ENCODE data around the gene KRT14.

Gene KRT14

DNA sequence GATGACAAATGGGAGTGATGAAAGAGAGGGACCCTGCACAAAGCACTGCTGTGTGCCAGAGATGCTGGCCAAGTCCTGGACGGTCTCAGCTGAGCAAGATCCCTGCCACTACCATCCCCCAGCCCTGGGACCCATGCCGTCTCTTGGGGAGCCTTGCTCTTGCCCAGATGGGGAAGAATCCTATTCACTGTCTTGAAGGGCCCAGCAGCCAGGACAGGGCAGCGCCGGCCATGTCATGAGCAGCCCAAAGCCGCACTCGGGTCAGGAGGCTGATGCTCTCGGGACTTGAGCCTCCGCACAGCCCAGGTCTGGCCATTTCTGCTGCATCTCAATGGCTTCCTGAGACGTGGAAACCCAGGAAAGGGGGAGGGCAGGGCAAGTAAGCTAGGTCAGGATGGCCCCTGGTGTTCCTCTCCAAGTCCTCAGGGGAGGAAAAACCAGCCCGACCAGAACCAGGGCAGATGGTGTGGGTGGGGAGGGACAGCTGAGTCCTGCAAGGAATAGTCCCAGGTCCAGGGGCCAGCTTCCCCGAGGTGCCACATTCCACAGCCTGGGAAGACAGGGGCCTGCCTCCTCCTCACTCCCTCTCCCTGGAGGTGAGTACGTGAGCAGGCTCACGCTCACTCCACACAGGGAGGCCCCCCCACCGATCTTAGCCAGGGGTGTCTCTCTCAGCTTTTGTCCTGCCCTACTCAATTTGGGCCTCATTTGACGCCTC lies 50.8 kb downstream of the KRT14 start:
- H3K27ac Mint-ChIP-seq: peak overlapping the region in 2 of 3 experiments; percentile 24 to 50
- peaks cover 39% of the 10 kb centered on the region for H3K27me3 Mint-ChIP-seq (ENCODE audit: low read depth)
- no peaks in the 10 kb centered on the region for H3K9me3 Mint-ChIP-seq
- TF ChIP-seq, protein P1, sequence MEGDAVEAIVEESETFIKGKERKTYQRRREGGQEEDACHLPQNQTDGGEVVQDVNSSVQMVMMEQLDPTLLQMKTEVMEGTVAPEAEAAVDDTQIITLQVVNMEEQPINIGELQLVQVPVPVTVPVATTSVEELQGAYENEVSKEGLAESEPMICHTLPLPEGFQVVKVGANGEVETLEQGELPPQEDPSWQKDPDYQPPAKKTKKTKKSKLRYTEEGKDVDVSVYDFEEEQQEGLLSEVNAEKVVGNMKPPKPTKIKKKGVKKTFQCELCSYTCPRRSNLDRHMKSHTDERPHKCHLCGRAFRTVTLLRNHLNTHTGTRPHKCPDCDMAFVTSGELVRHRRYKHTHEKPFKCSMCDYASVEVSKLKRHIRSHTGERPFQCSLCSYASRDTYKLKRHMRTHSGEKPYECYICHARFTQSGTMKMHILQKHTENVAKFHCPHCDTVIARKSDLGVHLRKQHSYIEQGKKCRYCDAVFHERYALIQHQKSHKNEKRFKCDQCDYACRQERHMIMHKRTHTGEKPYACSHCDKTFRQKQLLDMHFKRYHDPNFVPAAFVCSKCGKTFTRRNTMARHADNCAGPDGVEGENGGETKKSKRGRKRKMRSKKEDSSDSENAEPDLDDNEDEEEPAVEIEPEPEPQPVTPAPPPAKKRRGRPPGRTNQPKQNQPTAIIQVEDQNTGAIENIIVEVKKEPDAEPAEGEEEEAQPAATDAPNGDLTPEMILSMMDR (IDR thresholded peaks at IDR 0.05; ENCODE audit: unreplicated experiment in 3 of 3): no peak
- peaks cover 25% of the 10 kb centered on the region for H3K4me1 Mint-ChIP-seq
- no peak overlapping the region for H3K4me3 Mint-ChIP-seq
- no peaks in the 10 kb centered on the region for H3K36me3 Mint-ChIP-seq (ENCODE audit: low read depth)

GRCh38 chr17:41534899-41535546 lies 51.7 kb downstream of the KRT14 start:
- H3K4me3 Mint-ChIP-seq: no peak overlapping the region
- TF ChIP-seq, protein P1 (IDR thresholded peaks at IDR 0.05; ENCODE audit: unreplicated experiment in 3 of 3): no peak
- H3K36me3 Mint-ChIP-seq (ENCODE audit: low read depth): no peaks in the 10 kb centered on the region
- H3K9me3 Mint-ChIP-seq: no peaks in the 10 kb centered on the region
- H3K4me1 Mint-ChIP-seq: peaks cover 23% of the 10 kb centered on the region
- peaks cover 48% of the 10 kb centered on the region for H3K27me3 Mint-ChIP-seq (ENCODE audit: low read depth)
- peak overlapping the region in 2 of 3 experiments; percentile 24 to 50 for H3K27ac Mint-ChIP-seq

- Mint-ChIP-seq H3K36me3 (ENCODE audit: low read depth) (no peaks in the 10 kb centered on the region), H3K4me3 (no peak overlapping the region), H3K27me3 (ENCODE audit: low read depth) (peaks cover 63% of the 10 kb centered on the region), H3K9me3 (no peaks in the 10 kb centered on the region), H3K27ac (no peak overlapping the region), H3K4me1 (peaks cover 24% of the 10 kb centered on the region)
- TF ChIP-seq, protein P1 (IDR thresholded peaks at IDR 0.05; ENCODE audit: unreplicated experiment in 3 of 3): no peak
Measured at GRCh38 chr17:41533613-41534012, 53.1 kb downstream of the KRT14 start.

- peak overlapping the region in 2 of 3 experiments; percentile 11 to 43 for H3K27ac Mint-ChIP-seq
Measured at GRCh38 chr17:41532947-41533570, 53.6 kb downstream of the KRT14 start.

More at GRCh38 chr17:41532947-41533570, 53.6 kb downstream of the KRT14 start:
- H3K4me3 Mint-ChIP-seq: no peak overlapping the region
- H3K9me3 Mint-ChIP-seq: no peaks in the 10 kb centered on the region
- TF ChIP-seq, protein P1 (IDR thresholded peaks at IDR 0.05; ENCODE audit: unreplicated experiment in 3 of 3): no peak
- H3K36me3 Mint-ChIP-seq (ENCODE audit: low read depth): no peaks in the 10 kb centered on the region
- peaks cover 21% of the 10 kb centered on the region for H3K4me1 Mint-ChIP-seq
- peaks cover 68% of the 10 kb centered on the region for H3K27me3 Mint-ChIP-seq (ENCODE audit: low read depth)
